GM12878 (cell line): ENCODE results near the gene MYNN. TPM values are rescaled to one million over a fixed set of nuclear protein-coding genes. Genes with fewer than 3 reads are reported as not detected.

Experiments used
- CBX5 ChIP-seq: sonication (generic); IDR thresholded peaks from 2 replicates; pipeline ENCODE4 v1.6.1; 2016; ENCODE audit warnings: low read depth, moderate library complexity, mild to moderate bottlenecking, inconsistent platforms
- MXI1 ChIP-seq: fragments of 150-350 bp; IDR thresholded peaks from 2 replicates; pipeline ENCODE4 v1.6.1; 2011; ENCODE audit warnings: low read depth, mild to moderate bottlenecking, inconsistent platforms, low read length, improper control_type of control experiment
- NFIC ChIP-seq: IDR thresholded peaks from 2 replicates; pipeline ENCODE4 v1.6.1; 2012; ENCODE audit warnings: low read depth, mild to moderate bottlenecking, inconsistent platforms, low read length, moderate library complexity
- POU2F2 ChIP-seq: IDR thresholded peaks from 3 replicates; pipeline ENCODE4 v1.6.1; 2011; ENCODE audit warnings: low read depth, mild to moderate bottlenecking, low read length, borderline replicate concordance
- SREBF2 ChIP-seq: IDR thresholded peaks from 2 replicates; pipeline ENCODE4 v1.6.1; 2012; ENCODE audit warnings: mild to moderate bottlenecking, low read length
- WRNIP1 ChIP-seq: IDR thresholded peaks from 2 replicates; pipeline ENCODE4 v1.6.1; 2011; ENCODE audit warnings: low read depth, low read length, improper control_type of control experiment, borderline replicate concordance
- YBX1 ChIP-seq: fragments of 450-650 bp; IDR thresholded peaks from 2 replicates; pipeline ENCODE4 v1.6.1; 2016; ENCODE audit warnings: antibody characterized with exemption
- ZNF274 ChIP-seq: IDR thresholded peaks from one replicate; pipeline ENCODE4 v1.8.0; 2011; ENCODE audit not compliant: insufficient read length, insufficient read depth
- polyA plus RNA-seq, 11 experiments: library from polyadenylated mRNA; depleted of rRNA in 4 of 11; unstranded in 6 of 11; stranded (reverse) in 5 of 11; fragments of >200 nt; fragmentation: Nextera tagmentation in 4 of 11; fragmentation: Illumina TruSeq in 1 of 11; extraction: Ambion mirVana in 4 of 11; extraction: Trizol in 1 of 11; gene quantifications; 1 replicate in 1 of 11; 2 replicates in 10 of 11; pipeline versions ENCODE4 v1.2.1 to v1.2.3, GENCODE V29; 2011 to 2016; ENCODE audit warnings: inconsistent platforms in 2 of 11, missing spikeins in 2 of 11, low read depth in 1 of 11
- total RNA-seq, 4 experiments: library from RNA; depleted of rRNA in 3 of 4; stranded (reverse); fragments of >200 nt in 3 of 4; fragmentation: Illumina TruSeq in 1 of 4; extraction: Trizol in 1 of 4; gene quantifications; 2 replicates each; pipeline versions ENCODE4 v1.2.1 to v1.2.3, GENCODE V29; 2013 to 2021
- TF ChIP-seq, protein P1 (sequence below): fragments of 450-650 bp; IDR thresholded peaks from 2 replicates; pipeline ENCODE4 v1.6.1; 2018; ENCODE audit warnings: borderline replicate concordance, mild to moderate bottlenecking; ENCODE audit not compliant: partially characterized antibody
- TF ChIP-seq, protein P2 (sequence below): fragments of 450-650 bp; IDR thresholded peaks from 2 replicates; pipeline ENCODE4 v1.6.1; 2017; ENCODE audit warnings: mild to moderate bottlenecking, moderate library complexity
- TF ChIP-seq, protein P3 (sequence below): fragments of 450-650 bp; IDR thresholded peaks from 2 replicates; pipeline ENCODE4 v1.6.1; 2017; ENCODE audit warnings: low read depth, mild to moderate bottlenecking, moderate library complexity
- TF ChIP-seq, protein P4 (sequence below): fragments of 450-650 bp; formaldehyde crosslinking; IDR thresholded peaks from 2 replicates; pipeline ENCODE4 v1.4.0; 2022; ENCODE audit warnings: mild to moderate bottlenecking, moderate library complexity
- TF ChIP-seq, protein P5 (sequence below): IDR thresholded peaks from 2 replicates; pipeline ENCODE4 v1.6.1; 2011; ENCODE audit warnings: low read depth, mild to moderate bottlenecking, low read length, moderate library complexity, borderline replicate concordance; ENCODE audit errors: extremely low read depth

MYNN gene
- total and polyA plus RNA-seq, 10 of the 15 experiments (the other 5 are each of a cell fraction or from before 2014, with no cell fraction given), result 8.8 to 20.5 (median 15.8) TPM

DNA sequence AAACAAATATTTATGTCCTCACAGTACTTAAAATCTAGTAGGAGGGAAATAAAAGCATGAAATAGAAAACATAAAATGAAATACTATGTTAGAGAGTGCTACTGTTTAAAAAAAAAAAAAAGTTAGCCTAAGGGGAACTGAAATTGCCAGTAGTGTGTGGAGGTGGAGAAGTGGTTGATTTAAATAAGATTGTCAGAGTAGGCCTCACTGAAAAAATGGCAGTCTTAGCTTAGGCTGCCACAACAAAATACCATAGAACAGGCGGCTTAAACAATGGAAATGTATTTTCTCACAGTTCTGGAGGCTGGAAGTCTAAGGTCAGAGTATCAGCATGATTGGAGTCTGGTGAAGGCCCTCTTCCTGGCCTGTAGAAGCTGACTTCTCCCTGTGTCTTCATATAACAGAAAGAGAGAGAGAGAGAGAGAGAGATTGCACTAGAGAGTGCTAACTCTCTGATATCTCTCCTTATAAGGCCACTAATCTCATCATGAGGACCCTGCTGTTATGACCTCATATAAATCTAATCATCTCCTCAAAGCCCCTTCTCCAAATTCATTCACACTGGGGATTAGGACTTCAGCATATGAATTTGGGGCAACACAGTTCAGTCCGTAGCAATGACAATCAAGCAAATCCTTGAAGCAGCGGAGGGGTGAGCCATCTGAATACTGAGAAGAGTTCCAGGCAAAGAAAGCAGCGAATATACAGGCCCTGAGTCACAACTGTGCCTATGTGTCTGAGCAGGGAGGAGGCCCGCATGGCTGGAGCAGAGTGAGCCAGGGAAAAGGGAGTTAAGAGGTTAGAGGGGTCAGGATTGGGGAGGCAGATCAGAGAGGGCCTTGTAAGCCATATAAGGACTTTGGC lies 63.1 kb downstream of the MYNN start (continued):
- TF ChIP-seq, protein P1, sequence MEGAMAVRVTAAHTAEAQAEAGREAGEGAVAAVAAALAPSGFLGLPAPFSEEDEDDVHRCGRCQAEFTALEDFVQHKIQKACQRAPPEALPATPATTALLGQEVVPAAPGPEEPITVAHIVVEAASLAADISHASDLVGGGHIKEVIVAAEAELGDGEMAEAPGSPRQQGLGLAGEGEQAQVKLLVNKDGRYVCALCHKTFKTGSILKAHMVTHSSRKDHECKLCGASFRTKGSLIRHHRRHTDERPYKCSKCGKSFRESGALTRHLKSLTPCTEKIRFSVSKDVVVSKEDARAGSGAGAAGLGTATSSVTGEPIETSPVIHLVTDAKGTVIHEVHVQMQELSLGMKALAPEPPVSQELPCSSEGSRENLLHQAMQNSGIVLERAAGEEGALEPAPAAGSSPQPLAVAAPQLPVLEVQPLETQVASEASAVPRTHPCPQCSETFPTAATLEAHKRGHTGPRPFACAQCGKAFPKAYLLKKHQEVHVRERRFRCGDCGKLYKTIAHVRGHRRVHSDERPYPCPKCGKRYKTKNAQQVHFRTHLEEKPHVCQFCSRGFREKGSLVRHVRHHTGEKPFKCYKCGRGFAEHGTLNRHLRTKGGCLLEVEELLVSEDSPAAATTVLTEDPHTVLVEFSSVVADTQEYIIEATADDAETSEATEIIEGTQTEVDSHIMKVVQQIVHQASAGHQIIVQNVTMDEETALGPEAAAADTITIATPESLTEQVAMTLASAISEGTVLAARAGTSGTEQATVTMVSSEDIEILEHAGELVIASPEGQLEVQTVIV, result no peak
- TF ChIP-seq SREBF2 (no peak), ZNF274 (no peak), CBX5 (0 out of 2 replicates have a peak, but pooled peaks have one; percentile 64), POU2F2 (peak; percentile 35; the same call in 1 of the 3 replicates), MXI1 (no peak), YBX1 (no peak), NFIC (peak; percentile 24; the same call in 1 of the 2 replicates), WRNIP1 (no peak)
- TF ChIP-seq, protein P2, sequence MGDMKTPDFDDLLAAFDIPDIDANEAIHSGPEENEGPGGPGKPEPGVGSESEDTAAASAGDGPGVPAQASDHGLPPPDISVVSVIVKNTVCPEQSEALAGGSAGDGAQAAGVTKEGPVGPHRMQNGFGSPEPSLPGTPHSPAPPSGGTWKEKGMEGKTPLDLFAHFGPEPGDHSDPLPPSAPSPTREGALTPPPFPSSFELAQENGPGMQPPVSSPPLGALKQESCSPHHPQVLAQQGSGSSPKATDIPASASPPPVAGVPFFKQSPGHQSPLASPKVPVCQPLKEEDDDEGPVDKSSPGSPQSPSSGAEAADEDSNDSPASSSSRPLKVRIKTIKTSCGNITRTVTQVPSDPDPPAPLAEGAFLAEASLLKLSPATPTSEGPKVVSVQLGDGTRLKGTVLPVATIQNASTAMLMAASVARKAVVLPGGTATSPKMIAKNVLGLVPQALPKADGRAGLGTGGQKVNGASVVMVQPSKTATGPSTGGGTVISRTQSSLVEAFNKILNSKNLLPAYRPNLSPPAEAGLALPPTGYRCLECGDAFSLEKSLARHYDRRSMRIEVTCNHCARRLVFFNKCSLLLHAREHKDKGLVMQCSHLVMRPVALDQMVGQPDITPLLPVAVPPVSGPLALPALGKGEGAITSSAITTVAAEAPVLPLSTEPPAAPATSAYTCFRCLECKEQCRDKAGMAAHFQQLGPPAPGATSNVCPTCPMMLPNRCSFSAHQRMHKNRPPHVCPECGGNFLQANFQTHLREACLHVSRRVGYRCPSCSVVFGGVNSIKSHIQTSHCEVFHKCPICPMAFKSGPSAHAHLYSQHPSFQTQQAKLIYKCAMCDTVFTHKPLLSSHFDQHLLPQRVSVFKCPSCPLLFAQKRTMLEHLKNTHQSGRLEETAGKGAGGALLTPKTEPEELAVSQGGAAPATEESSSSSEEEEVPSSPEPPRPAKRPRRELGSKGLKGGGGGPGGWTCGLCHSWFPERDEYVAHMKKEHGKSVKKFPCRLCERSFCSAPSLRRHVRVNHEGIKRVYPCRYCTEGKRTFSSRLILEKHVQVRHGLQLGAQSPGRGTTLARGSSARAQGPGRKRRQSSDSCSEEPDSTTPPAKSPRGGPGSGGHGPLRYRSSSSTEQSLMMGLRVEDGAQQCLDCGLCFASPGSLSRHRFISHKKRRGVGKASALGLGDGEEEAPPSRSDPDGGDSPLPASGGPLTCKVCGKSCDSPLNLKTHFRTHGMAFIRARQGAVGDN, result no peak
- TF ChIP-seq, protein P3, sequence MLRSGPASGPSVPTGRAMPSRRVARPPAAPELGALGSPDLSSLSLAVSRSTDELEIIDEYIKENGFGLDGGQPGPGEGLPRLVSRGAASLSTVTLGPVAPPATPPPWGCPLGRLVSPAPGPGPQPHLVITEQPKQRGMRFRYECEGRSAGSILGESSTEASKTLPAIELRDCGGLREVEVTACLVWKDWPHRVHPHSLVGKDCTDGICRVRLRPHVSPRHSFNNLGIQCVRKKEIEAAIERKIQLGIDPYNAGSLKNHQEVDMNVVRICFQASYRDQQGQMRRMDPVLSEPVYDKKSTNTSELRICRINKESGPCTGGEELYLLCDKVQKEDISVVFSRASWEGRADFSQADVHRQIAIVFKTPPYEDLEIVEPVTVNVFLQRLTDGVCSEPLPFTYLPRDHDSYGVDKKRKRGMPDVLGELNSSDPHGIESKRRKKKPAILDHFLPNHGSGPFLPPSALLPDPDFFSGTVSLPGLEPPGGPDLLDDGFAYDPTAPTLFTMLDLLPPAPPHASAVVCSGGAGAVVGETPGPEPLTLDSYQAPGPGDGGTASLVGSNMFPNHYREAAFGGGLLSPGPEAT, result 0 out of 2 replicates have a peak, but pooled peaks have one; percentile 25
- TF ChIP-seq, protein P4, sequence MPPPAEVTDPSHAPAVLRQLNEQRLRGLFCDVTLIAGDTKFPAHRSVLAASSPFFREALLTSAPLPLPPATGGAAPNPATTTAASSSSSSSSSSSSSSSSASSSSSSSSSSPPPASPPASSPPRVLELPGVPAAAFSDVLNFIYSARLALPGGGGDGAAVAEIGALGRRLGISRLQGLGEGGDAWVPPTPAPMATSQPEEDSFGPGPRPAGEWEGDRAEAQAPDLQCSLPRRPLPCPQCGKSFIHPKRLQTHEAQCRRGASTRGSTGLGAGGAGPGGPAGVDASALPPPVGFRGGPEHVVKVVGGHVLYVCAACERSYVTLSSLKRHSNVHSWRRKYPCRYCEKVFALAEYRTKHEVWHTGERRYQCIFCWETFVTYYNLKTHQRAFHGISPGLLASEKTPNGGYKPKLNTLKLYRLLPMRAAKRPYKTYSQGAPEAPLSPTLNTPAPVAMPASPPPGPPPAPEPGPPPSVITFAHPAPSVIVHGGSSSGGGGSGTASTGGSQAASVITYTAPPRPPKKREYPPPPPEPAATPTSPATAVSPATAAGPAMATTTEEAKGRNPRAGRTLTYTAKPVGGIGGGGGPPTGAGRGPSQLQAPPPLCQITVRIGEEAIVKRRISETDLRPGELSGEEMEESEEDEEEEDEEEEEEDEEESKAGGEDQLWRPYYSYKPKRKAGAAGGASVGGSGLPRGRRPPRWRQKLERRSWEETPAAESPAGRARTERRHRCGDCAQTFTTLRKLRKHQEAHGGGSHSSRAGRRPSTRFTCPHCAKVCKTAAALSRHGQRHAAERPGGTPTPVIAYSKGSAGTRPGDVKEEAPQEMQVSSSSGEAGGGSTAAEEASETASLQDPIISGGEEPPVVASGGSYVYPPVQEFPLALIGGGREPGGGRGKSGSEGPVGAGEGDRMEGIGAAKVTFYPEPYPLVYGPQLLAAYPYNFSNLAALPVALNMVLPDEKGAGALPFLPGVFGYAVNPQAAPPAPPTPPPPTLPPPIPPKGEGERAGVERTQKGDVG, result no peak
- TF ChIP-seq, protein P5, sequence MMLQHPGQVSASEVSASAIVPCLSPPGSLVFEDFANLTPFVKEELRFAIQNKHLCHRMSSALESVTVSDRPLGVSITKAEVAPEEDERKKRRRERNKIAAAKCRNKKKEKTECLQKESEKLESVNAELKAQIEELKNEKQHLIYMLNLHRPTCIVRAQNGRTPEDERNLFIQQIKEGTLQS, result no peak
